Progenitor cell of endocrine pancreas (in vitro differentiated cells): ENCODE measurements around the gene CFP. TPM values are rescaled to one million over a fixed set of nuclear protein-coding genes. Genes with fewer than 3 reads are reported as not detected.

Experiments used
- DNase-seq: peaks from one replicate; pipeline ENCODE4 v3.0.0; 2021; ENCODE audit warnings: low spot score; ENCODE audit not compliant: unreplicated experiment
- H3K27ac Mint-ChIP-seq: 2 replicates; pipeline ENCODE4 v1.8.0; 2021; ENCODE audit warnings: mild to moderate bottlenecking, moderate library complexity, mixed read lengths
- H3K27me3 Mint-ChIP-seq: 2 replicates; pipeline ENCODE4 v1.8.0; 2021; ENCODE audit warnings: mixed read lengths
- H3K36me3 Mint-ChIP-seq: 2 replicates; pipeline ENCODE4 v1.8.0; 2022; ENCODE audit warnings: mixed read lengths; ENCODE audit not compliant: insufficient read depth
- H3K4me1 Mint-ChIP-seq: 2 replicates; pipeline ENCODE4 v1.8.0; 2021; ENCODE audit warnings: low read depth, mixed read lengths
- H3K4me3 Mint-ChIP-seq: 2 replicates; pipeline ENCODE4 v1.8.0; 2021; ENCODE audit warnings: low read depth, mild to moderate bottlenecking, moderate library complexity, mixed read lengths
- H3K9me3 Mint-ChIP-seq: 2 replicates; pipeline ENCODE4 v1.8.0; 2021; ENCODE audit warnings: low read depth, mixed read lengths
- CTCF ChIP-seq: fragments of 200-600 bp; sonication (generic); IDR thresholded peaks from one replicate; pipeline ENCODE4 v1.5.0; 2021; ENCODE audit warnings: antibody characterized with exemption, mild to moderate bottlenecking; ENCODE audit not compliant: unreplicated experiment
- total RNA-seq: library from RNA; stranded (reverse); gene quantifications from 2 replicates; pipeline ENCODE4 v1.2.1, GENCODE V29; 2021

Gene CFP
- total RNA-seq, 1 donor from 2014 or later: 0.93 TPM

GRCh38 chrX:47587906-47588735 is 41.6 kb downstream of the CFP start:
- Mint-ChIP-seq H3K36me3 (peaks cover 3% of the 10 kb centered on the region), H3K4me3 (no peak overlapping the region), H3K27ac (no peak overlapping the region), H3K27me3 (no peaks in the 10 kb centered on the region), H3K9me3 (peaks cover 11% of the 10 kb centered on the region), H3K4me1 (no peaks in the 10 kb centered on the region)
- no peak for DNase-seq
- no peak for TF ChIP-seq CTCF

- no peak overlapping the region for H3K27ac Mint-ChIP-seq
- no peak for DNase-seq
These were observed 42.4 kb downstream of the CFP start for GRCh38 chrX:47587091-47587891.

GRCh38 chrX:47586043-47586787 is 43.5 kb downstream of the CFP start:
- Mint-ChIP-seq H3K9me3 (peaks cover 14% of the 10 kb centered on the region), H3K36me3 (peaks cover 3% of the 10 kb centered on the region), H3K4me3 (no peak overlapping the region), H3K27ac (no peak overlapping the region), H3K4me1 (peaks cover 3% of the 10 kb centered on the region), H3K27me3 (no peaks in the 10 kb centered on the region)
- TF ChIP-seq CTCF: no peak
- no peak for DNase-seq

More at GRCh38 chrX:47587091-47587891, 42.4 kb downstream of the CFP start:
- H3K27me3 Mint-ChIP-seq: no peaks in the 10 kb centered on the region
- no peaks in the 10 kb centered on the region for H3K4me1 Mint-ChIP-seq
- H3K4me3 Mint-ChIP-seq: no peak overlapping the region
- H3K36me3 Mint-ChIP-seq: peaks cover 3% of the 10 kb centered on the region
- no peak for TF ChIP-seq CTCF
- H3K9me3 Mint-ChIP-seq: peaks cover 11% of the 10 kb centered on the region

GRCh38 chrX:47585273-47585672 is 44.5 kb downstream of the CFP start:
- Mint-ChIP-seq H3K36me3 (peaks cover 3% of the 10 kb centered on the region), H3K9me3 (peaks cover 14% of the 10 kb centered on the region), H3K4me1 (peaks cover 3% of the 10 kb centered on the region), H3K27ac (no peak overlapping the region), H3K27me3 (no peaks in the 10 kb centered on the region), H3K4me3 (no peak overlapping the region)
- no peak for TF ChIP-seq CTCF
- no peak for DNase-seq

GRCh38 chrX:47584714-47585113 is 45.0 kb downstream of the CFP start:
- peaks cover 10% of the 10 kb centered on the region for H3K9me3 Mint-ChIP-seq
- TF ChIP-seq CTCF: no peak
- H3K4me1 Mint-ChIP-seq: peaks cover 3% of the 10 kb centered on the region
- no peak overlapping the region for H3K4me3 Mint-ChIP-seq
- H3K27ac Mint-ChIP-seq: no peak overlapping the region
- DNase-seq: no peak
- H3K27me3 Mint-ChIP-seq: no peaks in the 10 kb centered on the region
- peaks cover 3% of the 10 kb centered on the region for H3K36me3 Mint-ChIP-seq
